Lung (tissue), 12 donors: ENCODE measurements around the gene UTP18. TPM values are rescaled to one million over a fixed set of nuclear protein-coding genes. Genes with fewer than 3 reads are reported as not detected.

ENCODE experiments used
- ATAC-seq: fragments of 200-7000 bp; cut with Tn5 transposase; one replicate; pipeline ENCODE4 v1.9.1; 2020; ENCODE audit warnings: moderate number of reproducible peaks; ENCODE audit not compliant: insufficient read depth, low FRiP score
- DNase-seq, 3 donors: peaks; one replicate each; pipeline ENCODE4 v3.0.0-alpha.2; 2013 to 2017
- H3K27ac ChIP-seq, 2 donors: one replicate each; pipeline ENCODE4 v1.5.1; 2013; ENCODE audit warnings: mild to moderate bottlenecking in 2 of 2, moderate library complexity in 2 of 2, control low read depth in 1 of 2, inconsistent platforms in 1 of 2, low read depth in 1 of 2, low read length in 1 of 2
- H3K27me3 ChIP-seq, 3 donors: one replicate each; pipeline ENCODE4 v1.5.1; 2013; ENCODE audit warnings: low read length in 2 of 3; ENCODE audit not compliant: control insufficient read depth in 3 of 3, insufficient read depth in 3 of 3
- H3K36me3 ChIP-seq, 4 donors: one replicate each; pipeline ENCODE4 v1.5.1; 2013; ENCODE audit warnings: low read length in 4 of 4, mild to moderate bottlenecking in 1 of 4, moderate library complexity in 1 of 4; ENCODE audit not compliant: control insufficient read depth in 4 of 4, insufficient read depth in 4 of 4
- H3K4me1 ChIP-seq, 5 donors: one replicate each; pipeline ENCODE4 v1.5.1; 2013; ENCODE audit warnings: low read length in 5 of 5, mild to moderate bottlenecking in 2 of 5, moderate library complexity in 1 of 5; ENCODE audit not compliant: control insufficient read depth in 5 of 5, insufficient read depth in 5 of 5
- H3K4me3 ChIP-seq: one replicate; pipeline ENCODE4 v1.5.1; 2013; ENCODE audit warnings: mild to moderate bottlenecking, control low read depth, moderate library complexity
- H3K9ac ChIP-seq, 2 donors: one replicate each; pipeline ENCODE4 v1.5.1; 2013; ENCODE audit warnings: low read length in 2 of 2, control low read depth in 1 of 2; ENCODE audit not compliant: insufficient read depth in 1 of 2
- H3K9me3 ChIP-seq, 4 donors: one replicate each; pipeline ENCODE4 v1.5.1; 2013; ENCODE audit warnings: low read length in 3 of 4, mild to moderate bottlenecking in 1 of 4, moderate library complexity in 1 of 4; ENCODE audit not compliant: control insufficient read depth in 4 of 4, insufficient read depth in 3 of 4
- CTCF ChIP-seq: IDR thresholded peaks from 2 replicates; pipeline ENCODE4 v1.5.1; 2012; ENCODE audit warnings: mild to moderate bottlenecking; ENCODE audit errors: control extremely low read depth, extremely low read depth
- WGBS, 2 donors: extraction: QIAGEN DNeasy Blood & Tissue Kit; methylation state at CpG; one replicate each; pipeline ENCODE4 v1.1.7; 2013; 5-methylcytosine and 5-hydroxymethylcytosine counted together
- polyA plus RNA-seq, 2 donors: library from polyadenylated mRNA; stranded (reverse); fragments of 200-250 nt; gene quantifications; one replicate each; pipeline ENCODE4 v1.2.1, GENCODE V29; 2013
- total RNA-seq, 2 donors: library from RNA; depleted of rRNA in 1 of 2; stranded (reverse); fragments of >200 nt in 1 of 2; gene quantifications; one replicate each; pipeline ENCODE4 v1.2.1, GENCODE V29; 2014 to 2021
- donor health status: control.
- donor health status: control.
- donor health status: Bipolar disorder and iron deficiency.
- donor health status: healthy.
- donor health status: DM: yes; HTN: yes; CAD: no.

The UTP18 gene
- total and polyA plus RNA-seq, 4 donors = 19.2 to 40.3 (median 28.0) TPM

DNA sequence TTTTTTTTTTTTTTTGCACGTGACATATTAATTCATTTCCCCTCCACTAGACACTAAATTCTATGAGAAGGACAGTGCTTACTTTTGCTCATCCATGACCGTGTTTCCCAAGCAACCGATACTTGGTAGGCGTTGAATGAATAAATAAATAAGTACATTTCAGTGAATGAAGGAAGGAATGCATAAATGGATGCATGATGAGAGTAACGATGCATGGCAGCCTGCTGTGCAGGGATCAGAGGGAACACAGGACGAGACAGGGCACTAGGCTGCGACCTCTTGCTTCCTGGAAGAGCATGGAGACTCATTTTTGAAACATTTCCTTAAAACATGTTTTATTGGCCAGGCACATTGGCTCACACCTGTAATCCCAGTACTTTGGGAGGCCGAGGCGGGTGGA, 84.2 kb downstream of the UTP18 start:
- ATAC-seq = no peak
- no peak for DNase-seq

GRCh38 chr17:51346218-51346982, 86.1 kb downstream of the UTP18 start:
- Histone ChIP-seq H3K36me3 (no peaks in the 10 kb centered on the region), H3K4me3 (no peak overlapping the region), H3K4me1 (peaks cover 0 to 3% (median 0%) of the 10 kb centered on the region in 5 donors), H3K9me3 (peaks cover 0 to 1% (median 0%) of the 10 kb centered on the region in 4 donors), H3K27ac (no peak overlapping the region), H3K9ac (no peak overlapping the region), H3K27me3 (no peaks in the 10 kb centered on the region)
- WGBS, 2 donors = 65 to 83% methylated on average over 9 of the region's 9 CpGs
- no peak for ATAC-seq
- no peak for TF ChIP-seq CTCF
- no peak for DNase-seq

More for the DNA sequence above, 84.2 kb downstream of the UTP18 start:
- H3K36me3 ChIP-seq = no peaks in the 10 kb centered on the region
- no peak overlapping the region for H3K4me3 ChIP-seq
- WGBS, 2 donors = 84% methylated on average over 9 of the region's 9 CpGs
- no peaks in the 10 kb centered on the region for H3K4me1 ChIP-seq
- no peaks in the 10 kb centered on the region for H3K9me3 ChIP-seq
- no peak overlapping the region for H3K27ac ChIP-seq
- no peak overlapping the region for H3K9ac ChIP-seq
- no peaks in the 10 kb centered on the region for H3K27me3 ChIP-seq
- no peak for TF ChIP-seq CTCF

Other genes with a start within 250 kb of the UTP18 start
- gene SPAG9, start 139.7 kb upstream of the UTP18 start, total RNA-seq = 100 to 1,000 TPM in 1 of 2 donors, 10 to 100 TPM in 1; 96.4 to 174 TPM
- gene SPAG9, start 139.7 kb upstream of the UTP18 start, polyA plus RNA-seq = 10 to 100 TPM; 37.2 to 54.0 TPM
- gene NME1, start 107.0 kb upstream of the UTP18 start, total RNA-seq = 100 to 1,000 TPM in 1 of 2 donors, 10 to 100 TPM in 1; 14.6 to 105 TPM
- 100 to 1,000 TPM; 182 to 201 TPM for gene NME1, start 107.0 kb upstream of the UTP18 start, polyA plus RNA-seq
- gene NME2, start 94.1 kb upstream of the UTP18 start, total RNA-seq = 100 to 1,000 TPM in 1 of 2 donors, 10 to 100 TPM in 1; 90.2 to 563 TPM
- gene NME2, start 94.1 kb upstream of the UTP18 start, polyA plus RNA-seq = 100 to 1,000 TPM; 753 to 777 TPM
- 10 to 100 TPM in 1 of 2 donors, 1 to 10 TPM in 1; 9.0 to 79.2 TPM for gene MBTD1, start 497 bp upstream of the UTP18 start, total RNA-seq
- gene MBTD1, start 497 bp upstream of the UTP18 start, polyA plus RNA-seq = 1 to 10 TPM; 4.3 to 9.3 TPM